ENCODE data around the gene NUDT13. TPM values are rescaled to one million over a fixed set of nuclear protein-coding genes. Genes with fewer than 3 reads are reported as not detected.

Gene NUDT13
- total and polyA plus RNA-seq, 9 of the 15 experiments (the other 6 are each of a cell fraction or from before 2014, with no cell fraction given): 4.7 to 11.1 (median 5.6) TPM

GRCh38 chr10:73110345-73110849 lies at the start of gene NUDT13 (continued):
- no peak for TF ChIP-seq SP2 (IDR thresholded peaks at IDR 0.05; ENCODE audit: extremely low read depth, low read depth, low read length, poor library complexity, severe bottlenecking)
- no peak for TF ChIP-seq U2AF1 (optimal IDR thresholded peaks at IDR 0.05; ENCODE audit: low read depth, low read length)
- TF ChIP-seq CBFA2T3 (IDR thresholded peaks at IDR 0.05): no peak
- TF ChIP-seq PHTF2 (CRISPR knock-in tag; IDR thresholded peaks at IDR 0.05): no peak
- TF ChIP-seq SFPQ (IDR thresholded peaks at IDR 0.05; ENCODE audit: low read depth, low read length): no peak
- peak; percentile 52; the same call in 1 of the 2 replicates for TF ChIP-seq DIDO1 (tag; IDR thresholded peaks at IDR 0.05; ENCODE audit: low read depth)
- TF ChIP-seq NFIC (IDR thresholded peaks at IDR 0.05): no peak
- TF ChIP-seq ZNF785 (CRISPR knock-in tag; IDR thresholded peaks at IDR 0.05): no peak
- TF ChIP-seq ZNF695 (CRISPR knock-in tag; IDR thresholded peaks at IDR 0.05): no peak
- TF ChIP-seq SMARCE1 (IDR thresholded peaks at IDR 0.05): no peak
- no peak for TF ChIP-seq PPARD (CRISPR knock-in tag; IDR thresholded peaks at IDR 0.05)
- TF ChIP-seq HNRNPK (IDR thresholded peaks at IDR 0.05; ENCODE audit: low read depth, low read length, poor library complexity, severe bottlenecking): no peak
- no peak for TF ChIP-seq GATA2 (CRISPR knock-in tag; IDR thresholded peaks at IDR 0.05)
- no peak for TF ChIP-seq RERE (CRISPR knock-in tag; IDR thresholded peaks at IDR 0.05; ENCODE audit: borderline replicate concordance)
- peak; percentile 46; the same call in 1 of the 2 replicates for TF ChIP-seq XRCC5 (IDR thresholded peaks at IDR 0.05; ENCODE audit: low read depth, low read length)
- TF ChIP-seq ZNF253 (CRISPR knock-in tag; conservative IDR thresholded peaks at IDR 0.05): no peak
- 0 out of 2 replicates have a peak, but pooled peaks have one; percentile 23 for TF ChIP-seq THRB (CRISPR knock-in tag; conservative IDR thresholded peaks at IDR 0.05)
- no peak for TF ChIP-seq MITF (IDR thresholded peaks at IDR 0.05)
- no peak for TF ChIP-seq HDGF (IDR thresholded peaks at IDR 0.05)
- no peak for TF ChIP-seq JUNB (CRISPR knock-in tag; conservative IDR thresholded peaks at IDR 0.05)

Measured in K562 (cell line).